ENCODE data around the gene CDC42BPB.

DNA sequence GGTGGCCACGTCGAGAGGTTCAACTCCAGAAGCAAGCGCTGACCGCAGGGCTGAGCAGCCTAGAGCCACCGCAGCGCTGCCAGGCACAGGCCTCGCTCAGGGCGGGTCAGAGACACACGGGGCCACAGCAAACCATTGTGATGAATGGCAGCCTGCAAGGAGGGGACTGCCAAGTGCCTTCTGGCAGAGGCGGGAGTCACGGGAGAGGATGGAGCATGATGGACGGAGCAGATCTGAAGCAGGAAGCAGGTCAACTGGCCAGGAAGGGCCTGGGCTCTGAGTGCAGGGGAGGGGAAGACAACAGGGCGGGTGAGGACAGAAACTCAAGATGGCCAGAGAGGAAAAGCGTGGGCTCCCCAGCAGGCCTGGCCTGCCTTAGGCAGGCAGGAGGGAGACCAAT lies 49.8 kb downstream of the CDC42BPB start:
- TF ChIP-seq EZH2 (IDR thresholded peaks at IDR 0.05; ENCODE audit: insufficient read depth, poor library complexity, severe bottlenecking) (no peak), EZH2phosphoT487 (IDR thresholded peaks at IDR 0.05; ENCODE audit: insufficient read depth, low read depth) (no peak)

Data from GM23248 (cell line).